Gastrocnemius medialis (tissue), 4 donors: ENCODE data around the gene NTN1.

Experiments
- CTCF ChIP-seq, 5 experiments: fragments of 450-650 bp in 3 of 5; fragments of 200-600 bp in 2 of 5; sonication (generic) in 2 of 5; IDR thresholded peaks in 4 of 5; conservative IDR thresholded peaks in 1 of 5; 1 replicate in 4 of 5; 2 replicates in 1 of 5; pipeline ENCODE4 v1.5.1; 2016 to 2019; ENCODE audit warnings: antibody characterized with exemption in 5 of 5, mild to moderate bottlenecking in 3 of 5, moderate library complexity in 3 of 5
- POLR2A ChIP-seq, 2 donors: fragments of 450-650 bp; IDR thresholded peaks; one replicate each; pipeline ENCODE4 v1.6.1; 2017; ENCODE audit warnings: antibody characterized with exemption in 2 of 2, mild to moderate bottlenecking in 2 of 2, moderate library complexity in 2 of 2

- TF ChIP-seq POLR2A (IDR thresholded peaks at IDR 0.05) (no peak), CTCF (IDR thresholded peaks at IDR 0.05 in 4 of 5, conservative IDR thresholded peaks at IDR 0.05 in 1 of 5) (no peak)
Observed at GRCh38 chr17:9292561-9292941, 271.2 kb downstream of the NTN1 start.
